CD14-positive monocyte (primary cell): ENCODE measurements around the gene SLC4A5. TPM values are rescaled to one million over a fixed set of nuclear protein-coding genes. Genes with fewer than 3 reads are reported as not detected.

Experiments
- DNase-seq, 3 donors: peaks; one replicate each; pipeline ENCODE4 v3.0.0-alpha.2; 2011 to 2022
- H2AFZ ChIP-seq: 2 replicates; pipeline ENCODE4 v1.6.0; 2012; ENCODE audit warnings: mild to moderate bottlenecking, low read depth, low read length, inconsistent platforms; ENCODE audit not compliant: insufficient read depth, poor library complexity, severe bottlenecking
- H3K27ac ChIP-seq, 2 donors: 1 replicate in 1 of 2; 2 replicates in 1 of 2; pipeline ENCODE4 v1.5.1; 2012 to 2013; ENCODE audit warnings: low read length in 2 of 2, control low read depth in 1 of 2, inconsistent platforms in 1 of 2, low read depth in 1 of 2, mild to moderate bottlenecking in 1 of 2
- H3K27me3 ChIP-seq, 2 donors: one replicate each; pipeline versions ENCODE4 v1.6.0 to v1.6.1; 2011 to 2013; ENCODE audit warnings: low read length in 2 of 2; ENCODE audit not compliant: control insufficient read depth in 2 of 2, insufficient read depth in 2 of 2
- H3K36me3 ChIP-seq, 2 donors: replicated peaks in 1 of 2; 1 replicate in 1 of 2; 2 replicates in 1 of 2; pipeline versions ENCODE4 v1.5.1 to v1.6.1; 2012 to 2013; ENCODE audit warnings: low read length in 2 of 2, control low read depth in 1 of 2, inconsistent platforms in 1 of 2, mild to moderate bottlenecking in 1 of 2; ENCODE audit not compliant: insufficient read depth in 2 of 2, control insufficient read depth in 1 of 2
- H3K4me1 ChIP-seq, 2 donors: 1 replicate in 1 of 2; 2 replicates in 1 of 2; pipeline versions ENCODE4 v1.5.1 to v1.6.1; 2012 to 2013; ENCODE audit warnings: low read length in 2 of 2, control low read depth in 1 of 2, inconsistent platforms in 1 of 2, mild to moderate bottlenecking in 1 of 2, moderate library complexity in 1 of 2; ENCODE audit not compliant: insufficient read depth in 2 of 2, control insufficient read depth in 1 of 2
- H3K4me2 ChIP-seq: replicated peaks from 2 replicates; pipeline ENCODE3; 2012; ENCODE audit warnings: low read length, moderate library complexity, mild to moderate bottlenecking; ENCODE audit not compliant: poor library complexity, severe bottlenecking; ENCODE audit errors: extremely low read depth
- H3K4me3 ChIP-seq, 3 experiments: fragments of 200-600 bp in 1 of 3; sonication (generic) in 1 of 3; replicated peaks in 1 of 3; 1 replicate in 2 of 3; 2 replicates in 1 of 3; pipeline ENCODE4 v1.5.1; 2011 to 2013; ENCODE audit warnings: low read length in 3 of 3, mild to moderate bottlenecking in 3 of 3, control low read depth in 2 of 3, low read depth in 2 of 3, inconsistent platforms in 1 of 3, moderate library complexity in 1 of 3
- H3K79me2 ChIP-seq: 2 replicates; pipeline ENCODE4 v1.6.0; 2012; ENCODE audit warnings: mild to moderate bottlenecking, control low read depth, inconsistent platforms, low read length, moderate library complexity; ENCODE audit not compliant: insufficient read depth
- H3K9ac ChIP-seq: 2 replicates; pipeline ENCODE4 v1.6.0; 2017; ENCODE audit warnings: low read length, mild to moderate bottlenecking; ENCODE audit not compliant: insufficient read depth, poor library complexity, severe bottlenecking
- H3K9me3 ChIP-seq, 2 donors: replicated peaks in 1 of 2; 1 replicate in 1 of 2; 2 replicates in 1 of 2; pipeline versions ENCODE4 v1.5.1 to v1.6.1; 2012 to 2013; ENCODE audit warnings: low read length in 2 of 2, control low read depth in 1 of 2; ENCODE audit not compliant: control insufficient read depth in 1 of 2, insufficient read depth in 1 of 2
- H4K20me1 ChIP-seq: 2 replicates; pipeline ENCODE4 v1.6.0; 2012; ENCODE audit warnings: mild to moderate bottlenecking, low read length, control low read depth, moderate library complexity; ENCODE audit not compliant: insufficient read depth
- H3K27ac Mint-ChIP-seq, 7 donors: one replicate each; pipeline ENCODE4 v1.8.0; 2020; ENCODE audit warnings: mild to moderate bottlenecking in 7 of 7, mixed read lengths in 7 of 7, moderate library complexity in 6 of 7, inconsistent platforms in 2 of 7
- H3K27me3 Mint-ChIP-seq, 3 donors: one replicate each; pipeline ENCODE4 v1.8.0; 2021 to 2022; ENCODE audit warnings: low read depth in 3 of 3, mild to moderate bottlenecking in 3 of 3, mixed read lengths in 3 of 3, moderate library complexity in 3 of 3, inconsistent platforms in 1 of 3
- H3K36me3 Mint-ChIP-seq, 2 donors: one replicate each; pipeline ENCODE4 v1.8.0; 2020; ENCODE audit warnings: mixed read lengths in 2 of 2, inconsistent platforms in 1 of 2, mild to moderate bottlenecking in 1 of 2
- H3K4me1 Mint-ChIP-seq: one replicate; pipeline ENCODE4 v1.8.0; 2020; ENCODE audit warnings: mild to moderate bottlenecking, mixed read lengths
- H3K4me3 Mint-ChIP-seq, 2 donors: one replicate each; pipeline ENCODE4 v1.8.0; 2020; ENCODE audit warnings: mild to moderate bottlenecking in 2 of 2, mixed read lengths in 2 of 2, moderate library complexity in 1 of 2
- H3K9me3 Mint-ChIP-seq, 7 donors: one replicate each; pipeline ENCODE4 v1.8.0; 2020 to 2022; ENCODE audit warnings: mixed read lengths in 7 of 7, mild to moderate bottlenecking in 6 of 7, moderate library complexity in 6 of 7, inconsistent platforms in 2 of 7
- CTCF ChIP-seq: fragments of 200-600 bp; IDR thresholded peaks from one replicate; pipeline ENCODE4 v1.8.0; 2022; ENCODE audit warnings: antibody characterized with exemption, mild to moderate bottlenecking
- WGBS: methylation state at CpG from one replicate; pipeline ENCODE4 v1.1.5; 2013; ENCODE audit warnings: missing lambda C conversion rate; ENCODE audit not compliant: insufficient coverage; 5-methylcytosine and 5-hydroxymethylcytosine counted together
- intact Hi-C, 2 donors: fragments of 100-400 bp; cut with micrococcal nuclease; formaldehyde crosslinking; loops; one replicate each; pipeline versions ENCODE4 v1.15.0 to v1.15.1; 2023
- polyA plus RNA-seq, 3 donors: library from polyadenylated mRNA; depleted of rRNA in 1 of 3; unstranded in 2 of 3; stranded (reverse) in 1 of 3; fragments of 300-500 nt in 2 of 3; fragments of >200 nt in 1 of 3; fragmentation: Illumina TruSeq in 2 of 3; gene quantifications; 1 replicate in 2 of 3; 2 replicates in 1 of 3; pipeline ENCODE4 v1.2.3, GENCODE V29; 2012 to 2021

The SLC4A5 gene
- polyA plus RNA-seq, 3 donors = 0.10 to 1.1 TPM; not detected in 1

- Histone ChIP-seq H2AFZ (no peak overlapping the region), H4K20me1 (no peaks in the 10 kb centered on the region), H3K36me3 (no peaks in the 10 kb centered on the region), H3K9me3 (no peaks in the 10 kb centered on the region), H3K4me2 (no peak overlapping the region), H3K79me2 (no peaks in the 10 kb centered on the region), H3K4me3 (no peak overlapping the region), H3K9ac (no peak overlapping the region), H3K4me1 (no peaks in the 10 kb centered on the region), H3K27me3 (no peaks in the 10 kb centered on the region), H3K27ac (no peak overlapping the region)
- WGBS = 0% methylated on average over 1 of the region's 4 CpGs
- Mint-ChIP-seq H3K9me3 (no peaks in the 10 kb centered on the region), H3K4me3 (no peak overlapping the region), H3K27me3 (peaks cover 0 to 7% (median 0%) of the 10 kb centered on the region in 3 donors), H3K27ac (no peak overlapping the region), H3K36me3 (no peaks in the 10 kb centered on the region), H3K4me1 (no peaks in the 10 kb centered on the region)
- intact Hi-C loops = no loop called here
- TF ChIP-seq CTCF = no peak
- no peak for DNase-seq
These were observed 52.6 kb downstream of the SLC4A5 start for GRCh38 chr2:74290466-74291217.

GRCh38 chr2:74290066-74290465 lies 53.1 kb downstream of the SLC4A5 start:
- no peak for DNase-seq
- Histone ChIP-seq H4K20me1 (no peaks in the 10 kb centered on the region), H3K4me1 (no peaks in the 10 kb centered on the region), H3K27me3 (no peaks in the 10 kb centered on the region), H3K9me3 (no peaks in the 10 kb centered on the region), H3K36me3 (no peaks in the 10 kb centered on the region), H3K4me2 (no peak overlapping the region), H3K4me3 (no peak overlapping the region), H3K9ac (no peak overlapping the region), H3K27ac (no peak overlapping the region), H3K79me2 (no peaks in the 10 kb centered on the region), H2AFZ (no peak overlapping the region)
- intact Hi-C loops = no loop called here
- H3K4me1 Mint-ChIP-seq = no peaks in the 10 kb centered on the region
- H3K27me3 Mint-ChIP-seq = peaks cover 0 to 5% (median 0%) of the 10 kb centered on the region in 3 donors
- H3K36me3 Mint-ChIP-seq = no peaks in the 10 kb centered on the region
- no peak for TF ChIP-seq CTCF
- no peak overlapping the region for H3K27ac Mint-ChIP-seq
- no peaks in the 10 kb centered on the region for H3K9me3 Mint-ChIP-seq
- H3K4me3 Mint-ChIP-seq = no peak overlapping the region
- no CpG with 5 or more reads among the region's 3 CpGs for WGBS
